A172 (cell line): ENCODE measurements around the gene OR6X1. TPM values are rescaled to one million over a fixed set of nuclear protein-coding genes. Genes with fewer than 3 reads are reported as not detected.
"Not testable (repeated sequence)": the region's sequence is repeated elsewhere in the genome, so short reads cannot be mapped to it uniquely, and the experiment has no call there.

Experiments used
- DNase-seq: peaks from one replicate; pipeline ENCODE4 v3.0.0-alpha.2; 2015; ENCODE audit warnings: low spot score
- total RNA-seq: library from RNA; depleted of rRNA; stranded (reverse); fragments of >200 nt; shearing (Covaris generic); gene quantifications from 2 replicates; pipeline ENCODE4 v1.2.3, GENCODE V29; 2014

The OR6X1 gene
- total RNA-seq, 1 experiment from 2014 or later = not detected

DNA sequence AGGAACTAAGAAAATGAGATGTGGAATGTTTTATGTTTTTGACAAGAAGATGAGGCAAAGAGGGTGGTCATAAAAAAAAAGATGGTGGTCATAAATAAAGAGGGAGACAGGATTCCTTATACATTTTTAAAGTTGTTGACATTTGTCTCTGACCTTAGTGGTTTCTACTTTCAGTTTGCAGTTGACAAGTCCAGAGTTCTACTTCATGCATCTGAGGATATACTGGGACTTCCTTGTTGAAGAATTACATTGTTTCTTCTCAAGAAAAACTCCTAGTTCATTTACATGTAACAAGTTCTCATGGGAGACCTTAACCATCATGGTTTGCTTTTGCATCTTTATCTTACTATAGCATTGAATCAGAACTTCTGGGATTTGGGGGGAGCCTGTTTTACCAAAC lies 1.2 kb downstream of the OR6X1 start:
- no peak for DNase-seq

DNA sequence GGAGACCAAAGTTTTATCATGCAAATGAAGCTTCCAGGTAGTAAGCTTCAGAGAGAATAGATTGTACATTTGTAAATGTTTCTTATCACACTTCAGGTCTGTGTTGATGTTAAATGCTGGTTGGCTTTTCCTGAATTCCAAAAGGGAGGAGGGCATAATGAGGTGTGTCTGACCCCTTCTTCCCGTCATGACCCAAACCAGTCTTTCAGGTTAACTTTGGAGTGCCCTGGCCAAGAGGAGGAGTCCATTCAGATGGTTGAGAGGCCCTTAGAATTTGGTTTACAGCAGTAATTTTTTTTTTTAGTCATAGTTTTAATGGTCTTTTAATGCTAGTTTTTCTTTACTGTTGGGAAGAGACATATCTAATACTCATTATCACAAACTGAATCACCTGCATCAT lies 2.5 kb downstream of the OR6X1 start:
- no peak for DNase-seq

DNA sequence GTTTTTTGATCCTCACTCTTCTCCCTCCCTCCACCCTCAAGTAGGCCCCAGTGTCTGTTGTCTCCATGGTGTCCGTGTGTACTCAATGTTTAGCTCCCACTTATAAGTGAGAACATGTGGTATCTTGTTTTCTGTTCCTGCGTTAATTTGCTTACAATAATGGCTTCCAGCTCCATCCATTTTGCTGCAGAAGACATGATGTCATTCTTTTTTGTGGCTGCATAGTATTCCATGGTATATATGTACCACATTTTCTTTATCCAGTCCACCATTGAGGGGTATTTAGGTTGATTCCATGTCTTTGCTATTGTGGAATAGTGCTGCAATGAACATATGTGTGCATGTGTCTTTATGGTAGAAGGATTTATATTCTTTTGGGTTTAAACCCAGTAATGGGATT lies 6.0 kb downstream of the OR6X1 start:
- not testable (repeated sequence) for DNase-seq

DNA sequence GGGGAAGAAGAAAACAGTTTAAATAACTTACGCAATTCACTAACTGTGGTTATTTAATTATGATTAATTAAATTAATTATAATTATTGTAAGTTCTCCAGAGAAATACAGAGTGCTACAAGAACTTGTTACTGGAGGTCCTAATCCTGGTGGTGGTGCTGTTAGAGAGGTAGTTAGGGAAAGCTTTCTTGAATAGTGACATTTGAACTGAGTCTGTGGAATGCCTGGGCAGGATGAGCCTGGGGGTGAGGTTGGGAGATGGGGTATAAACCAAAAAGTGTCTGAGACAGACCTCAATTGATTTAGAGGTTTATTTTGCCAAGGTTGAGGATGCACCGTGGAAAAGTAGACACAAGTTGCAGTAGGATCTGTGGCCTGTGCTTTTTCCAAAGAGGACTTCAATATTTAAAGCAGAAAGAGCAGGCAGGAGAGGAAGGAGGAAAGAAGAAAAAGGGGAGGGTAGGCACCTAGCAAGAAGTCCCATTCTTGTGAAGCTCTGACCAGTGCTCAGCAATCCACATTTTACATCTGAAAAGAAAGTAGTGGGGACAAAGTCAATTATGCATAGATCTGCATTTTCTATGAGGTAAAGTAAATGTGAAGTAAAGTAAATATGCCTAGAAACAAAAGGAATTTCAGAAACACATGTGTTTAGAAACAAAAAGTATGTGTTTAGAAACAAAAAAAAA lies 8.4 kb downstream of the OR6X1 start:
- no peak for DNase-seq

DNA sequence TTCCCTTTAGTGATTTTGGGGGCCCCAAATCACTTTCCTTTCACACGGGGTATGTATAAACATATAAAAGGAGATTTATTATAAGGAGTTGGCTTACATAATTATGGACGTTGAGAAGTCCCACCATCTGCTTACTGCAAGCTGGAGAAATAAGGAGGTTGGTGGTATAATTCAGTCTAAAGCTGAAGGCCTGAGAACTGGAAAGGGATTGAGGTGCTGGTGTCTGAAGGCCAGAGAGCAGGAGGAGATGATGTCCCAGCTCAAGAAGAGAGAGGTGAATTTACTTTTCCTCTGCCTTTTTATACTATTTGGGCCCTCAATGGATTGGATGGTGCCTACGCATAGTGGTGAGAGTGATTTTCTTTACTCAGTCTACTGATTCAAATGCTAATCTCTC lies 11.6 kb downstream of the OR6X1 start:
- no peak for DNase-seq

DNA sequence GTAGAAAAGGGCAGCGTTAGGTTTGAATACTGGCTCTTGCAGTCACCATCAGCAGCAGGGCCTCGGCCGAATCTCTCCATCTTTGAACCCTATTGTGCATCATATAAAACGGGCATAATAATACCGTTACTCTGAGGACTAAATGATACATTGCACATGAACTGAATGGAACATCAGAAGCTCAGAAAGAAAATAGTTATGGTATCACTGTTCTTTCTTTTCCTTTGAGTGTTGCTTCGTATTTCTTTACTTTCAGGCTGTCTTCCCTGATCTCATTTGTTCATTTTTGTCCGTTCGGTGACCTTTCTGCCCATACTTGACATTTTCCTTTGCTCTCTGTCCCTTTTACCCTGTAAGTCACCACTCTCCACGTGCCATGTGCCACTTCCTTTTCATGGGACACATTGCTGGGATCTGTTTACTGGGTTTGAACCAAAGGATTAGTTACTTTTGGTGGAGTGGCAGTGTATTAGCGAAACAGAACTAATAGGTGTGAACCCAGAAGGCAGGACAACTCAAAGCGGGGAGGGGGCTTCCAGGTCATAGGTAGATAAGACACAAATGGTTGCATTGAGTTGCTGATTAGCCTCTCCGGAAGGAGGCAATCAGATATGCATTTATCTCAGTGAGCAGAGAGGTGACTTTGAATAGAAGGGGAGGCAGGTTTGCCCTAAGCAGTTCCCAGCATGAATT lies 12.1 kb downstream of the OR6X1 start:
- DNase-seq = no peak

DNA sequence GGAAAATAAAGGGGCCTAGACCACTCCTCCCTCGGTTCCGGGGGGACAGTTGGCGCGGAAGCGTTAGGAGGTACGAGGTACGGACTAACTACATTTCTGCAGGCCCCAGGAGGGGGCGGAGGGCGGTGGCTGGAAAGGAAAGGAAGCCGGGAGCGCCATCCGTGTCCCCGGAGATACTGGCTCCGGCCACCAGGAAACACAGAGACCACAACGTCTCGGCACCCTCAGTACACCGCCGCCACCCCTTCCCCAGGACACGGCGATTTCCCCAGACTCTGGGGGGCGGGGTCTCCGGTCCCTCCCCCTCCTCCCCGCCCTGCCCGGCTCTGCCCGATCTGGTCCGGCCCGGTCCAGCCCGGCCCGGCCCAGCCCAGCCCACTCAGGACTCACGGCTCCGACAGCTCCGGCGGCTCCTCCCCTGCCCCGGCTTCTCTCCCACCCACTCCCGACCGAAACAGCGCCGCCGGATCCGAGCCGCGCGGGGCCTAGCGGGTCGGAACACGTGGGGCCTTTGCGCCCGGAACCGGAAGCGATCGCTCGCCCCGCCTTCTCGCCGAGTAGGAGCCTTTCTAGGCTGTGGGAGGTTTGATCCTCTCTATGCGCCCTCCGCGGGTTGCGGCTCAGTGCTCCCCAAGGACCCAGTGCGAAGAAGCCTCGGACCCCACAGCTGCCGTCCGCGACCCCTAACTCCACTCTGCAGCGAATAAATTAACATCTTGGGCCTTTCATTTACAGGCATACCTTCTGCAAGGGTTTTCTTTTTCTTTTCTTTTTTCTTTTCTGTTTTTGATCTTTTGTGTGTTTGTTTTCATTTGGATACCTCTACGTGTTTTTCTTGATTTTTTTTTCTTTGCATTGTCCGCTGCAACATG lies 12.9 kb downstream of the OR6X1 start, which contains the start of gene ZNF202:
Gene ZNF202, minus strand, starts transcription at position 502 of the 872 bp plus-strand sequence. CDS start 10,772 bp downstream, outside the sequence.
- peak; percentile 71 for DNase-seq

DNA sequence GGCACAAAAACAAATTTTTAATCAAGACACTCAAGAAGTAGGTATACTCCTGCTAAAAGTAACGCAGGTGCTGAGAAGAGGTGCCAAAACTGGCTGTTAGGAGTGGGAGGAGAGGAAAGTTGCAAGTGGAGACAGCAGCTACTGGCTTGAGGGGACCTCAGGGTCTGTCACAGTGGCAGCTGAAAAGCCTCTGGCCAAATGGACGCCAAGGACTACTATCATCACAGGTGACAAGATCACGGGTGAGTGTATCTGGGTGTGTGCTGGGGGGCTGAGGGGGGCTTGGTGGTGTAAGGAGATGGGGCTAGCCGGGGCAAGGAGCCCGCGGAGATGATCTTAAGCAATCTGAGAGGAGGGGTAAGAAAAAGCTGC lies 13.5 kb downstream of the OR6X1 start:
- no peak for DNase-seq

DNA sequence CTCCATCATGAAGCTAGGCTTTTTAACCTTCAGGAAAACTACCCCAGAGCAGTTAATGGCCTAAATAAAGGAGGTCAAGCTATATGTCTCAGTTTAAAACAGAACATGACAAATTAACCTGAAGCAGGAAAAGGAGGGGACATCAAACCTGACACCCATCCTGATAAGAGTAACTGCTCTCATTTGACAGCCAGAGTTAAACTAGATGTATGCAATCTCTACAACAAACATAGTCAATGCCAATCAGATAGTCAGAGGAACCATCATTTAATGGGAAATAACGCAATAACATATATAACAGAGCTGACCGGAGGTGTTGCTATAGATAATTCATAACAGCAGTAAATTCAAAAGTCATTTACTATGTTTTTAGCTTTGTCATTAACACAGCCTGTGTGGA lies 15.9 kb downstream of the OR6X1 start:
- DNase-seq = no peak

DNA sequence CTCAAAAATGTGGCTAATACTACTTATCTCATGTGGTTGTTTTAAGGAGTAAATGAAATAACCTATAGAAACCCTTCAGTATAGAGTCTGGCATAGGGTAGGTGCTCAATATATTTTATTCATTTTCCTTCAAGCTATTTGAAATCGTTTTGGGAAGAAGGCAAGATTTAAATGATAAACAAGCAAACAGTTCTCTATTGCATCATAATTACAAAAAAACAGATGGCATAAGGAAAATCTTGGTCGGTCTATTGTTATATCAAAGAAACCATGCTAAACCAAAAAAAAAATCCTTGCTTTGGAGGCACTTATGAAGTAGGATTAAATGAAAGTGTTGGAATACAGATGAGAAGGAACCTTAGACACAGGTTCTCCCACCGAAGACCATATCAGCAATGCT lies 17.5 kb downstream of the OR6X1 start:
- DNase-seq = no peak

DNA sequence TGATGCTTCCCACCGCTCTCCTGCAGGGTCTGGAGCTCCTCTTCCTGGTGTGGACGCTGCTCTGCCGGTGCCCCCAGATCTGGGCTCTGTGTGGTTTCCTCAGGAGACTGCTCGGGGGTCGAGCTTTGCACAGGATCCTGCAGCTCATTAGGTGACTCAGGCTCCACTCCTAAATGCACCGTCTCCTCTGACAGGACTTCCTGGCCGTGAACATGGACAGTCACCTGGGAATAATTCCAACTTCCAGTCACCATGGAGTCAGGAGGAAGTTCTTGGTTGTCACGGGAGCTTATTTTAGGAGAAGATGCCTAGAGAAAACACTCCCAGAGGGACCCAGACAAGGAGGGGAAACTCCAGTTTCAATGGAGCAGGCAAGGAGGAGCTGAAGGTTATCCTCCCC lies 24.7 kb downstream of the OR6X1 start:
- DNase-seq = no peak

DNA sequence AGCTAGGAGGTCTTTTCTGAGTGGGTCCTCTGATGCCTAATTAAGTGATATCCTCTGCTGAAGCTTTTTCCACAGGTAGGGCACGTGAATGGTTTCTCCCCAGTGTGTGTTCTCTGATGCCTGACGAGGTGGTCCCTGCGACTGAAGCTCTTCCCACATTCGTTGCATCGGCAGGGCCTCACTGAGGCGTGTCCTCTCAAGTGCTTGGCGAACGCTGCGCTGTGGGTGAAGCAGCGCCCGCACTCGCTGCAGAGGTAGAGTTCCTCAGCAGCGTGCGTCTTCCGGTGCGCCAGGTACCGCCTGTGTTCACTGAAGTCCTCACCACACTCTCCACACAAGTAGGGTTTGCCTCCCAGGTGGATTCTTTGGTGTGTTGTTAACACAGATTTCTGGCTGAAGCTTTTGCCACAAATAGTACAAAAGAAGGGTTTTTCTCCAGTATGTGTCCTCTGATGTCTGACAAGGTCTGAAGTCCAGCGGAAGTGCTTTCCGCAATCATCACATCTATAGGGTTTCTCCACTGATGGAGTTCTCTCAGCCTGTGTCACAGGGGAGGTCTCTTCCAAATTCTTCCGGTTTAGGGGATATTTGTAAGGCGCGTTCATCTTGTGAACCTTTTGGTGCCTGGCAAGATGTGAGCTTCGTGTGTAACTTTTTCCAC lies 28.2 kb downstream of the OR6X1 start:
- no peak for DNase-seq

DNA sequence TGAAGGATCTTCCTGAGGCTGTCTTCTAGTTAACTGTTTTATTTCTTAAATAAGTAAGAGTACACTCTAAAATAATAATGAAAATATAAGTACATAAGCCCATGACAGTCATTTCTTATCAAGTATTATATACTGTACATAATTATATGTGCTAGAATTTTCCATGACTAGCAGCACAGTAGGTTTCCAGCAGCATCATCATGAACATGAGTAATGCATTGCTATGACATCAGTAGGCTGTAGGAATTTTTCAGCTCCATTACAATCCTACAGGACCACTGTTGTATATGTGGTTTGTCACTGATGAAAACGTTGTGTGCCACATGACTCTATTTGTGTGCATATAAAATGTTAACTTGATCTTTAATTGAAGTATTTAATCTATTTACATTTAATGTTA lies 34.9 kb downstream of the OR6X1 start:
- DNase-seq = peak; percentile 1

DNA sequence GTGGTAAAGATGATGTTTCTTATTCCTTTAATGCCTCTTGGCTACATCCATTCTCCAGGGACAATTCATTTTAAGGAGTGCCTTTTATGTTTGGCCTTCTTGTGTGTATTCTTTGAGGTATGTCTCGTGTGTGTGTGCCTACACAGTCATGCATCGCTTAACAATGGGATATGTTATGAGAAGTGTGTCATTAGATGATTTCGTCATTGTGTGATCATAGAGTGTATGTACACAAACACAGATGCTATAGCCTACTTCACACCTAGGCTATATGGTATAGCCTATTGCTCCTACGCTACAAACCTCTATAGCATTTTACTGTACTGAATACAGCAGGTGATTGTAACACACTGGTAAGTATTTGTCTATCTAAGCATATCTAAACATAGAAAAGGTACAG lies 35.8 kb downstream of the OR6X1 start:
- no peak for DNase-seq

DNA sequence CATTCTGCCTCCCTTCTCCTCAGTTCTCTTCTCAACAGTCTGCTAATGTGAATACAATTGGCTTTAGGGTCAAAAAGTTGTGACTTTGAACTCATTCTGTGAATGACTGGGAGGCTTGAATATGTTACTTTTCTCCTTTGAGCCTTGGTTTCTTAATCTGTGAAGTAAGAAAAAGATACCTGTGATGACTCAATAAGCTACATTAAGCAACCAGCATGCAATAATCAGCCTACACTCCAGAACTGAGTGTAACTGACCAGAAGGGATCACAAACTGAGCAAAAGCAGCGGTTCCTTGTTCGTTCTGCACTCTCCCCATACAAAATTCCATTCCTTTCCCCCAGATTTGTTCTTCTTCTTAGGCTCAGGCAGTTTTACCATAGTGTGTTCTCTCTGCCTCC lies 36.3 kb downstream of the OR6X1 start:
- no peak for DNase-seq

DNA sequence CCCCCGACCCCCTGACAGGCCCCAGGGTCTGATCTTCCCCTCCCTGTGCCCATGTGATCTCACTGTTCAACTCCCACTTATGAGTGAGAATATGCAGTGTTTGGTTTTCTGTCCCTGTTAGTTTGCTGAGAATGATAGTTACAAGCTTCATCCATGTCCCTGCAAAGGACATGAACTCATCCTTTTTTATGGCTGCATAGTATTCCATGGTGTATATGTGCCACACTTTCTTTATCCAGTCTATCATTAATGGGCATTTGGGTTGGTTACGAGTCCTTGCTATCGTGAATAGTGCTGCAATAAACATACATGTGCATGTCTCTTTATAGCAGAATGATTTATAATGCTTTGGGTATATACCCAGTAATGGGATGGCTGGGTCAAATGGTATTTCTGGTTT lies 41.7 kb downstream of the OR6X1 start:
- DNase-seq = not testable (repeated sequence)

DNA sequence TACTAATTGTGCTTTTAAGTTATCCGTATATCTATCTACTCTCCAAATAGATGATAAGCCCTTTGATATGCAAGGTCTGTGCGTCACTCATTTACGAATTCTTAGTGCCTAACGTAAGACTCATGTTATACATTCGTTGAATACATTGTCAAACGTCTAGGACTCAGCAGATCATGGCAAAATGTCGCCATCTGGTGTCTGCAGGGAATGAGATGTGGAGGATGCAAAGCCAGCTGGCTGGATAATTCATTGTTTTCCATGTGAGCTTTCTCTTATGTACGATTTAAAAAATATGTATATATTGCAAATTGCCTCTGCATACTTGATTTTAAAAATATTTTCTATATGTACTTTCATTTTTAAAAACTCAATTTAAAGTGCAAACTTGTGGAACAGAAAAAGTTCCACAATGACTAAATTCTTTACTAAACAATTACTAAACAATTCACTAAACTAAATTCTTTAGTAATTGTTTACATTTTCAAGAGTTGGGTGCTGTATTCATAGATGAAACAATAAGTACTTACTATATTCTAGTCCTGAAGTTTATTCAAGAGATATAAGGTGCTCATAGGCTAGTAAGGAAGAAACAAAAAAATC lies 46.6 kb downstream of the OR6X1 start:
- DNase-seq = peak; percentile 28

DNA sequence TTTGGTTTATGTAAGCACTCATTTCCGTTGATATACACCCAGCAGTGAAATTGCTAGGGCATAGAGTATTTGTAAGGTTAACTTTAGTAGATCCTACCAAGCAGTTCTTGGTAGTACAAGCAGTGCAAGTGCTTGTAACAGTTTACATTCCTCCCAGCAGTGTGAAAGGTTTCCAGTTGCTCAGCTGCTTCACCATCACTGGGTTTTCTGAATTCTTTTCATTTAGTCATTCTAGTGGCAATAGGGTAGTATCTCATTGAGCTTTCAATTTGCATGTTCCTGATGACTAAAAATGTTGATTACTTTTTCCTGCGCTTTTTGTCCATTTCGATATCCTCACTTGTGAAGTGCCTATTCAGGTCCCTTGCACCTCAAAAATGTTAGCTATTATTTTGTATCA lies 47.1 kb downstream of the OR6X1 start:
- DNase-seq = no peak

DNA sequence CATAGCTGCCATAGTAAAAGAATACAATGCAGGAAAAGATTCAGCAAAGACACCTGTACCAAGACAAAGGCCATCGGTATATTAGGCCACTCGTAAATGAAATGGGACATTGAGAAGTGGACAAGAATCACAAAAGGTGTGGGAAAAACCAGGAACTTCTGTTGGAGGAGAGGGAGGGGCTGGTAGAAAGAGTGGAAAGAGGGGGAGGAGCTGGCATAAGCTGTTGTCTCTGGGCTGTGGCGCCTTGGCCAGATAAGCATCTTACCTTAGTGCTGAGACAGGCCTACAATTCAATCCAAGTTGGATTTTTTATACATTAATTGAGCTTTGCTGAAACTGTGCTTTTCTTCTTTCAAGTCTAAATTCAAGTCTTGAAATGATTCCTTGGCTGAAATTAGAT lies 50.0 kb downstream of the OR6X1 start:
- DNase-seq = no peak
